ENCODE data around the gene KIF5C. TPM values are rescaled to one million over a fixed set of nuclear protein-coding genes. Genes with fewer than 3 reads are reported as not detected.

KIF5C gene
- total RNA-seq, 2 donors from 2014 or later = 0.95 to 1.3 TPM

DNA sequence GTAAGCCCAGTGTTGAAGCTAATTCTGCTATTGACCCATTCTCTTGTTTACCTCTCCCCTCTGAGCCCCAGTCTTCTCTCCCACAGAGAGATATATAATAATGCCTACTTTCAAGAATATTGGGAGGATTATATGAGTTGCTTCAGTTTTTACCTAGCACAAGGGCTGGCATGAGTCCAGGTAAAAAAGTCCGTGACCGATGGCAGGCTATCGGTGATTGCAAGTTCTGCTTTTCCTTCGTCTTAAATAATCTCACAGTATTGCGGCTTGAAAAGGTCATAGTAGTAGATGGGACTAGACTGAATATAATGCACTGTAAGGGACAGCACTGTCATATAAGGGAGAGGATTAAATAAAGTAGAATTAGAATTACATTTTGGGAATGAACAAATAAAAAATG, 77.6 kb downstream of the KIF5C start:
- DNase-seq (ENCODE audit: low spot score) = no peak

DNA sequence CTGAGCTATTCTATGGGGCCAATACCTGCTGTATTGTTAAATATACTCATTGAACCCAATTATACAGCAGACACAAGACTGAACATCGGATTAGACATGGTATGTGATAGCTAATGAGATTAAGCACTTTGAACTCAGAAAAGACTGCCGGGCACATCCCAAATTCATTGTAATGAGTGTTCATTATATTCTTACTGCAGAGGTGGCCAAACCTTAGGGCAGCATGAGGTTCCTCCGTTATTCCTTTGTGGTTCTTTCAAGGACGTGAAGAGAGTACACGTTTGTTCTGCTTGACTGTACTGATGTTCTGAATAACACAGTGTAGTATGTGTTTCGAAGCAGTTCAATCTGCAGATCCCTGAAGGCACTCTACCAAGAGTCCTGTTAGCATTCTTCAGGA, 78.4 kb downstream of the KIF5C start:
- no peak for DNase-seq (ENCODE audit: low spot score)
- intact Hi-C loops (cut with DNase I) = loop anchor here in 1 of 2 donors (5.0 kb wide), 1 partner anchor 1376 kb away; no protein-coding TSS in a partner anchor

More for the DNA sequence above, 77.6 kb downstream of the KIF5C start:
- intact Hi-C loops (cut with DNase I) = loop anchor here in 1 of 2 donors (5.0 kb wide), 1 partner anchor 1375 kb away; no protein-coding TSS in a partner anchor

DNA sequence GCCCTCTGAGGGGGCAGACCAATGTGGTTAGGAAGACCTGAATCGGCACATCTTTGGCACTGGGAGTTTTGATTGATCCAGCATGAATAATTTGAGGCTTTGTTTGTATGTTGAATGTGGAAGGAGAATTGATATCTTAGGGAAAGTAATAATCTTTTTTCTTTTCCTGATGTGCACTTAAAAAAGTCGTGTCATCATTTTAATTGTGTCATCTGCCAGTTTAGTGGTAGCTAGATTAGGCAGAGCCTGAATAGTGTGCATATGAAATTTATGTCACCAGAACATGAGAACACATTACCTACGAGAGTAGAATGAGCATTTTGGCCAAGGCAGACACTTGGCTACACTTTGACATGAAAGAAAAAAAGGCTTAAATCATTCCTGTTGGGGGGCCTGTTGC, 79.5 kb downstream of the KIF5C start:
- DNase-seq (ENCODE audit: low spot score) = no peak
- intact Hi-C loops (cut with DNase I) = loop anchor here in 1 of 2 donors (5.0 kb wide), 1 partner anchor 1377 kb away; no protein-coding TSS in a partner anchor

DNA sequence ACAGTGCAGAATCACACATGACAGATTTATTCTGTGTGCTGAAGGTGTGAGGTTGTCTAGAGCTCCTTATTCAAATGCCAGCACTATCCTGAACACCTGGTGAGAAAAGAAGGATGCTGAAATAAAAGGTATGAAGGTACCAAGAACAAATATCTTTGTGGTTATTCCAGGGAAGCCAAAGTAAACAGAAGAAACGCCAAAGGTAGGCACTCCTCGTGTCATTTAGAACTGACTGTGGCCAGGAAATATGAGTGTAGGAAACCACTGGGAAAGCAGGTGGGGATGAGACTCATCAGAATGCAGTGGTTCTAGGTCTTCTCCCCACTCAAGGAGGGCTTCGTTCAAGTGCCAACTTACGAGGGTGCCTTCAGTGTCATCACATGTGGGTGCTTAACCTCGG, 80.8 kb downstream of the KIF5C start:
- intact Hi-C loops (cut with DNase I) = no loop called here

DNA sequence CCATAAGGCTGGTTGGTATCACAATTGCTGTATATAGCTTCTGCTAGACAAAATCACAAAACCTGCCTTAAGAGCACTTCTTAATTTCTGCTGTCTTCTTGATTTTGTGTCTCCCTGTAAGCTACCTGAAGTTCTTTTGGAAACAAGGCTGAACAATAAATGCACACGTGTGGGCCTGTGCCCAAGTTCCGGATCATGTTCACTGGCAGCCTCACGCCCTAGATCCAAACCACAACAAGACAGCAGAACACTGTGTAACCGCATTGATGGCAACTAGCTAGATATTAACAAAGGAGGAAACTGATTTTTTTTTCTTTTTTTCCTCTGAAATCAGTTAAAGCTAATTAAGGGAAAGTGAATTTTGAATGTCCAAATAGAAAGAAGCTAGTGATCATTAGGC, 82.0 kb downstream of the KIF5C start:
- intact Hi-C loops (cut with DNase I) = no loop called here

More for the DNA sequence above, 80.8 kb downstream of the KIF5C start:
- DNase-seq (ENCODE audit: low spot score) = no peak

DNA sequence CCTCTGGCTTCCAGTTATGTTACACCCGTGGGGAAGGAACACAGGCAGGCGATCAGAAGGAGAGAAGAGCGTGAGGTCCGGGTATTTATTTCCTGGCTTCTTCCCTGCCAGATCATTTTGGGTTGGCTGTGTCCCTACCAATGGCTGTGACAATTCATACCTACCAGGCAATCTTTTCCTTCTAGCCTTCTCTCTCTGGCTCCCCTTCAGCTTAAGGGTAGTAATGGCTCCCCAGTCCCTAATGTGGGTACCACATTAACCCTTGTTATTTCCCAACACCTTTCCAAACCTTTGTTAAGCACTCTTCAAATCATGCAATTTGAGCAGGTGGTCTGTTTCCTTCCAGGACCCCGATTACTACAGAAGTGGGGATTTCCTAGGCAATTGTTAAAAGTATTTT, 84.7 kb downstream of the KIF5C start:
- intact Hi-C loops (cut with DNase I) = no loop called here
- no peak for DNase-seq (ENCODE audit: low spot score)

More for the DNA sequence above, 82.0 kb downstream of the KIF5C start:
- no peak for DNase-seq (ENCODE audit: low spot score)

DNA sequence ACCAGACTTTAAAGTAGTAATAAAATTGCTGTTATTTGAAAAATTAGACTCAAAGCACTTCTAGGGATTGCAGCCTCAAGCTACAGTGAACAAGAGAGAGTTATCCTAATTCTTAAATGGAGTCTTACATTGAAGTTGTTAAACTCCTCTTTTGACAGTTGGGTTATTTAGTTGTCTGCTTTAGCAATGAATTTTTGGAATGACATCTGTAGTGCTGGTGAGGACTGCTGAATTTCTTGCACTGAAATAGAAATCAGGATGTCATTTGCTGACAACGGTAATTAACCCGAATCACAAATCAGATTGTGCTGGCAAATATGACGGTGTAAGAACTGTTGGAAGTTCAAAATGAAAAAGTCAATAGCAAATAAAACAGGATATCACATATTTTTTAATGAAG, 85.5 kb downstream of the KIF5C start:
- intact Hi-C loops (cut with DNase I) = no loop called here
- DNase-seq (ENCODE audit: low spot score) = no peak

DNA sequence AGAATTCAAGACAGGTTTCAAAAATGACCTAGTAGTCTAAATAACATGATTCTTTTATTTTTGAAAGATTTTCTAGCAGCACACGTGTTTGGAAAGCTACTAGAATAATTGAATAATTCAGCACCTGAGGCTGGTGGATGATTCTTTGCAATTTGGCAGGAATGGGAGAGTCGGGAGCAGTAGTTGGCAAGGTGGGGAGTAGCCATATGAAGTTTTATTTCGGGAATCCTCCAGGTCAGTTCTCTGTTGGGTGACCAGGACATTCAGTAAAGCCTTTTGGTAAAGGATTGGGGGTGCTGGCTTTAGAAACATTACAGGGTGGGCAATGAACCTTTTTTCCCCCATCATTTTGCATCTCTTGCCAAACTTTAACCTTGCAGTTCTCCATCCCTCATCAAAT, 88.4 kb downstream of the KIF5C start:
- no peak for DNase-seq (ENCODE audit: low spot score)
- intact Hi-C loops (cut with DNase I) = no loop called here

DNA sequence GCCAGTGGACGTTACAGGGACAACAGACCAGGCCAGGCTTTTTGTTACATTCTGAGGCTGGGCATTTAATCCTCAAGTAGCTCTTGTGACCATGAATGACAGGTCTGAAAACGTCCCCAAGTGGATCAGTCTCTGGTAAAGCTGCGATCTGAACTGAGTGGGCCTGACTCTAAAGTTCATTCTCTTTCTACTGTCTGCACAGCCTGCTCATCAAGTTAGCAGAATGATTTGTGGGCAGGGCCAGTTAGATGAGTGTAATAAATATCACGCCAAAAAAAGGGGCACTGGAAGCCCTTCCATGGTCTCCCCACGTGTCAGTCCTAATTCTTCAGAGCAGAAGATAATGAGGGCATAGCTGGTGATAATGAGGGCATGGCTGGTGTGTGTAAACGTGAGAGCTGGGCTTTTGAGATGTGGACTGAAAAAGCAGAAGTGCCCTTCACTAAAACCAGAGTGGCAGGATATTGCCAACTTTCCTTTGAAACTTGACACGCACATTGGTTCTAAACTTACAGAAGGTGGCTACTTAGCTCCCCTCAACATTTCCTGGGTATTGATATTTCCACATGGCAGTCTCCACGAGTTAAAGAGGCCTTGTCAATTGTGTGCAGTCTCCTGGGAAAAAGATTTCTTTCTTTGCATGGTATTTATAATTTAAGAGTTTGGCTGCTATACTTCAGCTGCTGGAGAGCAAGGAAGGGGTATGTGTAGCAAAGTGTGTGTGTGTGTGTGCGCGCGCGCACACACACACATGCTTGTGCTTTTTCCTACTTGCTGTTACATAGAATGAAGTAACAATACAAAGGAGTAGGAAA, 90.8 kb downstream of the KIF5C start:
- intact Hi-C loops (cut with DNase I) = no loop called here
- no peak for DNase-seq (ENCODE audit: low spot score)

DNA sequence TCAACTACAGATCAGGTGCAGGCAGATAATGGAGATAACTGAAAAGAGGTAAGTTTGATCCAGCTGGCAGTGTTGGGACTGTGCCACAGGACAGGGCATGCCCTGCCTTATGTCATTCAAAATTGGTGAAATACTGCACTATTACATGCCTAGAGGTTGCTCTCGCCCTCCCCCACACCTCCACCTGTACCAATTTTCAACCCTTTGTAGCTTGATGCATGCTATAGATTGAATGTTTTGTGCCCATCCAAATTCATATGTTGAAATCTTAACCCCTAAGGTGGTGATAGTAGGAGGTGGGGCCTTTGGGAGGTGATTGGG, 91.4 kb downstream of the KIF5C start:
- intact Hi-C loops (cut with DNase I) = no loop called here
- DNase-seq (ENCODE audit: low spot score) = no peak

DNA sequence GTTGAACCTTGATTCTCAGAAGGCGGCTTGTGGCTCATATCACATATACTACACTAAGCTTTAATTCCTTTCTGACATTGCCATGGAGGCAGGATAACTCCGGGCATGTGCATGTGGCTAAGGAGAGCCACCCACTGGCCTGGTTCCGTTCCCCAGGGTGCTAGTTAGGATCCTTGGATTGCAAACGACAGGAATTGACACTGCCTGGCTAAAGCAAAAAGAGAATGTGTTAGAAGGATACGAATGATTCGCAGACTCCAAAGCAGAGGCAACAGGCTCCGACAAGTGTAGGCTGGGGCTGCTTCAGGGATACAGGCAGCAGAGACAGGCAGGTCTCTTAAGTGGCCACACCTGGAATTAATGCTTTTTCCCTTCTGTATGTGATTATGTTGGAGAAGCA, 92.0 kb downstream of the KIF5C start:
- intact Hi-C loops (cut with DNase I) = no loop called here
- no peak for DNase-seq (ENCODE audit: low spot score)

DNA sequence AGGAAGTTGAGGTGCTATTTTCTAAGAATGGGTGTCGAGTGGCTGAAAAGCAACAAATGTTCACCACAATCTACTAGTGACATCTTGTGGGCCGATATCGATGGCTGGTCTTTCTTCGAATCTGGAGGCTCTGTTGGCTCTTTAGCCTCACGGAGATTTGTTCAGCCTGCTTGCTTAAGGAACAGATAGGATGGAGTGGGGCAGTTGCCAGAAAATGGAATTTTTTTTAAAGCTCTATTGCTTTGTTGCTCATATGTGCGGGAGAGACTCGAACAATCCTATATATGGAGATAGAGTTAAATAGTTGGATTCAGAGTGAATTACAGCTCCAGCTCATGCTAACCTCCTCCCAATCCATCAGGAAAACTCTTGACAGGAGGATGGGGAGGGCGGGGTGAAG, 92.6 kb downstream of the KIF5C start:
- no peak for DNase-seq (ENCODE audit: low spot score)
- intact Hi-C loops (cut with DNase I) = no loop called here

DNA sequence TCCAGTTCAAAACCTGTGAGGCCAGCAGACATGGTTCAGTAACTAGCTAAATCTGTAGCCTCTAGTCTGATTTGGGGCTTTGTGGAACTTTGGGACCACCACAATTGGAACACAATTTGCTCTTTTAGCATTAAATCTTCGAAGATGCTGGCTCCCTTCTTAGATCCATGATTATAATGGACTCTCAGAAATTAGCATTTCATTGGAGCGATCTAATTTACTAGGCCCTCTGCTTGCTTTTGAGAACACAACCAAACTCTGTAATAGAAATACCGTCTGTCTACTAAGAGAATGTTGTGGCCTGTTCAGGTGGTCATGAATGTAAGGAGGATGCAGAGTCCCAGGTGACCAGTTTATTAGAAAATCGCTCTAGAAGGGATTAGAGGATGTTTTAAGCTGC, 93.3 kb downstream of the KIF5C start:
- intact Hi-C loops (cut with DNase I) = no loop called here
- no peak for DNase-seq (ENCODE audit: low spot score)

DNA sequence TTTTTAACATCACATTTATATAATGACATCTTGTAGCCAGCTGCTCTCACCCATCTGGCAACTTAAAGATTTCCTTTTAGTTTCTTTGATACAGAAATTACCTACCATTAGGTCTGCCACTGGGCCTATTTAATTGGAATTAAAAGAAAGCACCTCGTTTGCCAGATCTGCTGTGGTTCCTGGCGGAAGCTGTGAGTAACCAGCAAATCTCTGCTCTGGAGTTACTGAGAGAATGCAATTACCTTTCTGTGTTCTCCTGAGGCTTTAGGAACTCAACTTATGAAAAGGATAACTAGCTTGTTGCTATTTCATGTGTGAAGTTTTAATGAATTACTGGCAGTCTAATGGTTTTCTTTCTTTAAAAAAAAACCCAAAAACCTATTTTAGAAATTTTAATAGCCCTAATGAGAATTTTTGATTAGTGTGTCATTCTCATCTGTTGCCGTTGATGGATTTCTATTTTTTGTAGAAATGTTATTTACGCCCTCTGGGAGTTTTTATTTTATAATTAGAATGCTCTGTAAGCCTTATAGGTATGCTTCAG, 93.8 kb downstream of the KIF5C start:
- DNase-seq (ENCODE audit: low spot score) = no peak
- intact Hi-C loops (cut with DNase I) = no loop called here

DNA sequence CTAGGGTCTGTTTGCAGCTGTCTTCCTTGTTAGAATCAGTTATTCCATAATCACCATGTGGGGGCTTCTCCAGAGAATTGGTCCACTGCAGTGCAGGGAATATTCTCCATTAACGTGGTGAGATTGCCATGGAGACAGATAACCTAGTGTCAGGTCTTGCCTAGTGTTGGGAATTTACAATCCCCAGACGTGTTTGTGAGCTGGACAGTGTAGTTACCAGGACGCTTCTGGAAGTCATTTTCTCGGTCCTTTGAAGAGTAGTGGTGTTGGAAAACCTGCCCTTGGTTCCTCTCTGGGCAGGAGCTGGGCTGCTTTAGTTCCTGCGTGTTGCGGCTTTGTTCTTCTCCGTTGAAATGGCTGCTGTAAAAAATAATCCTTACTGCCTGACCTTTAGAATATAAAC, 94.6 kb downstream of the KIF5C start:
- DNase-seq (ENCODE audit: low spot score) = no peak
- intact Hi-C loops (cut with DNase I) = no loop called here

DNA sequence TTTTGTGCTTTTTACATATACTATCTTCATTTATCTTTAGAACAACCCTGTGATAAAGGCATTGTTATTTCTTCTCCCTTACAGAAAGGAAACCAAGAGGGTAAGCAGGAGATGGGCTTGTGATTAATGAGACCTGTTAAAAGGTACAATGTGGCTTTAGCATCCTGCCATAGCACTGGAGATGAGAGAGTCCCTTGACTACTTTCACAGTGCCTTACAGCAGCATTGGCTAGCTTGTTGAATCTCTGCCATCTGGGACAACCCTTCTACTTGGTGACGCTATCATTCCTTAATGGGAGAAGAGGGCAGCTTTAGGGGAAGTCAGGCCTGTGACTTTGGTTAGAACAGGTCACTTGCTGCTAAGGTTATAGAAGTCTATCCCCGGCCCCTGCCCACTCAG, 95.4 kb downstream of the KIF5C start:
- DNase-seq (ENCODE audit: low spot score) = no peak
- intact Hi-C loops (cut with DNase I) = no loop called here

DNA sequence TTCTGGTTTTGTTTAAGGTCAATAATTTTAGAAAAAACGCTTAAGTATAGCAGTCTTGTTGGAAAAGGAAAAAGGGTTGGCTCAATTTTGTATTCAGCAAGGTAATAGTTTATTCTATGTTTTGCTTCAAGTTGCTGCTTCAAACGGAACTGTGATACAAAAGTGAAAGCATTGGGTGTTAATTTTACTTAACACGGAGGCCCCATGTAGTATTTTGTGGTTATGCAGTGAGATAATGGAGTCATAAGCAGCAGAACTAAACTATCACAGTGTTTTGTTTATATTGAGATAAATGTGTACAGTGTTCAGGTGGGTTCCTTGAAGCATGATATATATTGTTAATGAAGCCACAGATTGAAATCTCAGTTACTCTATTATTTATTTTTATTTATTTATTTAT, 96.5 kb downstream of the KIF5C start:
- intact Hi-C loops (cut with DNase I) = no loop called here
- no peak for DNase-seq (ENCODE audit: low spot score)

DNA sequence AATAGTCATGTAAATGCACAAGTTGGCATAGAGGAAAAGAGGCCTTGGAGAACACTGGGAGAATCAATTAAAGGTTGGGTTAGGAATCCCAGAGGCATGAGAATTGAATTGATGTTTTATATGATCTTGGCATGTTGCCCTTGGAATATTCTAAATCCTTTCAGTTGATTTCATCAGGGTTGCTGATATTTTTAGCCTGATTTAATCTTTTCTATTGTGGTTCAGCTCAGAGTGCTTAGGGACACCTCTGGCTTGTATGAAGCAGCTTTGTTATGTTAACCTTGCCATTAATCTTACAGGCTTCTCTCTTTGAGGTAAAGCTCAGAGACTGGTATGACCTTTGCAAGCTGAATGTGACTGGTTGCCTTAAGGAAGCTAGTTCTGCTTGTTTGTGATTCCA, 99.1 kb downstream of the KIF5C start:
- intact Hi-C loops (cut with DNase I) = no loop called here
- DNase-seq (ENCODE audit: low spot score) = no peak

DNA sequence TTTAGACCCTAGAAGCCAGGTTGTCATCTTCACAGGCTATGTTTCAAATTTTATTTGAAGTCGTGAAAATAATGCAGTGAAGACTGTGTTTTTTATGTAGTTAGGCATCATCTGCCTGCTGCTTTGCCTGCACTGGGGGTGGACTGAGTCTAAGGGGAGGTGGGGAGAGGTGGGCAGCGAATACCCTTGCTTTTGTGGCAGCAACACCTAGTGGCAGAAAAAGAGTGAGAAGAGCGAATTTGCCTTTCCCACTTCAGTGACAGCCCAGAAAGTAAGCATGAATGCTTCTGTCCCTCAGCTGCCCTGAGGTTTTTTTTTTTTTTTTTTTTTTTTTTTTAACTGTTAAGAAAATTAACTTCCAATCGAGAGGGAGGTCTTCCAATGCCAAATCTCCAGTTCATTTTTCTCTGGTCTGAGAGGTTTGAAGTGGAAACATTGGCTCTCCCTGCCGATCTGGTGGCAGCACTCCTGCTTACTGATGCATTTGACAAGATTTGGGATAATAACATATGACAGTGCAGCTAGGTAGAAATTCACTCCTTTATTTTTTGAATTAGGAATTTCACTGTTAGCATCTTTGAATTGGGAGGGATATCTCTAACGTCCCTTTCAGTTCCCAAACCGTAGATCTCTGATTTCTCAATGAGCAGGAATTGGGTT, 103.1 kb downstream of the KIF5C start:
- intact Hi-C loops (cut with DNase I) = no loop called here
- no peak for DNase-seq (ENCODE audit: low spot score)

DNA sequence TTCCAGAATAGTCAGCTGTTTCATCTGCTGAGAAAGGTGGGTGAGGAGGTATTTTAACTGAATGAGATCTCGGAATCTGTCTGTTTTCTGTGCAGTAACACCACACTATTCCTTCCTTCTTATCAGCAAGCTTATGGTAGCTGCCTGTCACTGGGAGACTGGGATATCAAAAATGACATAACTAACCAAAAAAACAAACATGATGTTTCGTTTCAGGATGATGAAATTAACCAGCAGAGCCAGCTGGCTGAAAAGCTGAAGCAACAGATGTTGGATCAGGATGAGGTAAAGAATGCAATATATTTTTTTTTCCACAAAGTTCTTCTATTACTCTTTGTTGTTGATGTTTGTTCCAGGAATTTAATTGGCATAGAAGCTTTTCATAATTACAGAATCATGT, 103.7 kb downstream of the KIF5C start:
- intact Hi-C loops (cut with DNase I) = no loop called here
- no peak for DNase-seq (ENCODE audit: low spot score)

All from posterior vena cava (tissue), 2 donors.